NCI-H1930 (cell line): ENCODE measurements around the gene PHC3.
"Not testable (repeated sequence)": the region's sequence is repeated elsewhere in the genome, so short reads cannot be mapped to it uniquely, and the experiment has no call there.

Experiments used
- DNase-seq, 2 experiments: peaks; one replicate each; lab custom pipeline; 2025; lab: John Stamatoyannopoulos, UW

The PHC3 gene

GRCh38 chr3:170180908-170181885 is at the start of gene PHC3:
TSS of gene PHC3 (minus strand) at chr3:170181733. CDS start at chr3:170181715, 18 bp downstream.
- DNase-seq: peak; percentile 74 to 87

- DNase-seq: no peak
Measured at GRCh38 chr3:170228093-170228766, 46.7 kb upstream of the PHC3 start.

- DNase-seq: no peak
Measured at GRCh38 chr3:170226426-170226960, 45.0 kb upstream of the PHC3 start.

GRCh38 chr3:170225166-170225565 is 43.6 kb upstream of the PHC3 start:
- no peak for DNase-seq

GRCh38 chr3:170222647-170223541 is 41.4 kb upstream of the PHC3 start:
- DNase-seq: no peak

GRCh38 chr3:170221924-170222646 is 40.6 kb upstream of the PHC3 start, which contains the start of gene PRKCI:
TSS of gene PRKCI (plus strand) at chr3:170222424. CDS start at chr3:170222670, 246 bp downstream.
- DNase-seq: peak; percentile 86 to 91

GRCh38 chr3:170220871-170221270 is 39.3 kb upstream of the PHC3 start:
- no peak for DNase-seq

GRCh38 chr3:170219850-170220249 is 38.3 kb upstream of the PHC3 start:
- no peak for DNase-seq

- no peak for DNase-seq
Measured at GRCh38 chr3:170211668-170212067, 30.1 kb upstream of the PHC3 start.

GRCh38 chr3:170207717-170208116 is 26.2 kb upstream of the PHC3 start:
- DNase-seq: no peak

- not testable (repeated sequence) for DNase-seq
Measured at GRCh38 chr3:170206164-170206762, 24.7 kb upstream of the PHC3 start.

GRCh38 chr3:170205302-170205701 is 23.8 kb upstream of the PHC3 start:
- DNase-seq: no peak

- no peak for DNase-seq
Measured at GRCh38 chr3:170204509-170204908, 23.0 kb upstream of the PHC3 start.

- DNase-seq: no peak
Measured at GRCh38 chr3:170204023-170204472, 22.5 kb upstream of the PHC3 start.

GRCh38 chr3:170203457-170203856 is 21.9 kb upstream of the PHC3 start:
- no peak for DNase-seq

- DNase-seq: no peak
Measured at GRCh38 chr3:170201527-170201926, 20.0 kb upstream of the PHC3 start.

- DNase-seq: no peak
Measured at GRCh38 chr3:170200987-170201386, 19.5 kb upstream of the PHC3 start.

GRCh38 chr3:170196833-170197232 is 15.3 kb upstream of the PHC3 start:
- DNase-seq: no peak

GRCh38 chr3:170195759-170196158 is 14.2 kb upstream of the PHC3 start:
- DNase-seq: not testable (repeated sequence)
